Activated T-helper 17 cell treated with anti-CD3 and anti-CD28 coated beads, Interleukin-2, amount 50 U/mL, for 72 hours (primary cell): ENCODE results near the gene HPCAL4. TPM values are rescaled to one million over a fixed set of nuclear protein-coding genes. Genes with fewer than 3 reads are reported as not detected.

ENCODE experiments used
- ATAC-seq: fragments of 150-1000 bp; cut with Tn5 transposase; replicated peaks from 2 replicates; pipeline ENCODE4 v1.10.0; 2021; ENCODE audit warnings: mild to moderate bottlenecking, moderate library complexity
- H3K27ac Mint-ChIP-seq: one replicate; pipeline ENCODE4 v1.8.0; 2022; ENCODE audit warnings: mixed read lengths
- H3K27me3 Mint-ChIP-seq: one replicate; pipeline ENCODE4 v1.8.0; 2022; ENCODE audit warnings: mixed read lengths
- H3K36me3 Mint-ChIP-seq: one replicate; pipeline ENCODE4 v1.8.0; 2022; ENCODE audit warnings: low read depth, mild to moderate bottlenecking, mixed read lengths
- H3K4me1 Mint-ChIP-seq: one replicate; pipeline ENCODE4 v1.8.0; 2022; ENCODE audit warnings: mixed read lengths
- H3K4me3 Mint-ChIP-seq: one replicate; pipeline ENCODE4 v1.8.0; 2022; ENCODE audit warnings: mild to moderate bottlenecking, mixed read lengths
- H3K9me3 Mint-ChIP-seq: one replicate; pipeline ENCODE4 v1.8.0; 2022; ENCODE audit warnings: mixed read lengths
- total RNA-seq, 2 donors: library from RNA; stranded (reverse); gene quantifications; one replicate each; pipeline ENCODE4 v1.2.3, GENCODE V29; 2022

Gene HPCAL4
- total RNA-seq, 2 donors from 2014 or later, result 0.50 to 1.2 TPM

GRCh38 chr1:39659110-39659509, 32.1 kb downstream of the HPCAL4 start:
- H3K4me1 Mint-ChIP-seq, result peaks cover 4% of the 10 kb centered on the region
- no peaks in the 10 kb centered on the region for H3K9me3 Mint-ChIP-seq
- H3K4me3 Mint-ChIP-seq, result no peak overlapping the region
- H3K27ac Mint-ChIP-seq, result no peak overlapping the region
- H3K36me3 Mint-ChIP-seq, result no peaks in the 10 kb centered on the region
- ATAC-seq, result no peak
- no peaks in the 10 kb centered on the region for H3K27me3 Mint-ChIP-seq

GRCh38 chr1:39657923-39658485, 33.2 kb downstream of the HPCAL4 start:
- H3K27me3 Mint-ChIP-seq, result no peaks in the 10 kb centered on the region
- peak; percentile 77 for ATAC-seq
- H3K4me3 Mint-ChIP-seq, result no peak overlapping the region
- peaks cover 9% of the 10 kb centered on the region for H3K4me1 Mint-ChIP-seq
- no peak overlapping the region for H3K27ac Mint-ChIP-seq
- no peaks in the 10 kb centered on the region for H3K36me3 Mint-ChIP-seq
- H3K9me3 Mint-ChIP-seq, result no peaks in the 10 kb centered on the region

GRCh38 chr1:39657402-39657801, 33.8 kb downstream of the HPCAL4 start:
- no peak for ATAC-seq
- Mint-ChIP-seq H3K4me1 (peaks cover 9% of the 10 kb centered on the region), H3K9me3 (no peaks in the 10 kb centered on the region), H3K27me3 (no peaks in the 10 kb centered on the region), H3K27ac (no peak overlapping the region), H3K36me3 (no peaks in the 10 kb centered on the region), H3K4me3 (no peak overlapping the region)

GRCh38 chr1:39656391-39656790, 34.8 kb downstream of the HPCAL4 start:
- Mint-ChIP-seq H3K36me3 (no peaks in the 10 kb centered on the region), H3K4me1 (peaks cover 9% of the 10 kb centered on the region), H3K27ac (no peak overlapping the region), H3K9me3 (no peaks in the 10 kb centered on the region), H3K27me3 (no peaks in the 10 kb centered on the region), H3K4me3 (no peak overlapping the region)
- ATAC-seq, result no peak

- Mint-ChIP-seq H3K4me1 (peaks cover 9% of the 10 kb centered on the region), H3K27me3 (no peaks in the 10 kb centered on the region), H3K9me3 (no peaks in the 10 kb centered on the region), H3K4me3 (no peak overlapping the region), H3K27ac (no peak overlapping the region), H3K36me3 (no peaks in the 10 kb centered on the region)
- ATAC-seq, result no peak
These were observed 35.5 kb downstream of the HPCAL4 start for GRCh38 chr1:39655578-39656268.

GRCh38 chr1:39654291-39654690, 36.9 kb downstream of the HPCAL4 start:
- H3K9me3 Mint-ChIP-seq, result no peaks in the 10 kb centered on the region
- H3K27me3 Mint-ChIP-seq, result no peaks in the 10 kb centered on the region
- H3K4me1 Mint-ChIP-seq, result peaks cover 9% of the 10 kb centered on the region
- H3K4me3 Mint-ChIP-seq, result no peak overlapping the region
- no peak for ATAC-seq
- H3K36me3 Mint-ChIP-seq, result no peaks in the 10 kb centered on the region
- no peak overlapping the region for H3K27ac Mint-ChIP-seq

- Mint-ChIP-seq H3K4me1 (peaks cover 9% of the 10 kb centered on the region), H3K36me3 (no peaks in the 10 kb centered on the region), H3K27ac (no peak overlapping the region), H3K9me3 (no peaks in the 10 kb centered on the region), H3K4me3 (no peak overlapping the region), H3K27me3 (no peaks in the 10 kb centered on the region)
- peak; percentile 77 for ATAC-seq
These were observed 37.6 kb downstream of the HPCAL4 start for GRCh38 chr1:39653546-39654031.

GRCh38 chr1:39652554-39652953, 38.7 kb downstream of the HPCAL4 start:
- Mint-ChIP-seq H3K9me3 (no peaks in the 10 kb centered on the region), H3K4me1 (peaks cover 4% of the 10 kb centered on the region), H3K4me3 (no peak overlapping the region), H3K36me3 (no peaks in the 10 kb centered on the region), H3K27ac (no peak overlapping the region), H3K27me3 (no peaks in the 10 kb centered on the region)
- no peak for ATAC-seq

GRCh38 chr1:39652105-39652504, 39.1 kb downstream of the HPCAL4 start:
- Mint-ChIP-seq H3K27ac (no peak overlapping the region), H3K4me3 (no peak overlapping the region), H3K27me3 (no peaks in the 10 kb centered on the region), H3K9me3 (no peaks in the 10 kb centered on the region), H3K36me3 (no peaks in the 10 kb centered on the region), H3K4me1 (peaks cover 4% of the 10 kb centered on the region)
- no peak for ATAC-seq

GRCh38 chr1:39650431-39650830, 40.8 kb downstream of the HPCAL4 start:
- Mint-ChIP-seq H3K36me3 (no peaks in the 10 kb centered on the region), H3K27ac (no peak overlapping the region), H3K27me3 (no peaks in the 10 kb centered on the region), H3K4me3 (no peak overlapping the region), H3K9me3 (no peaks in the 10 kb centered on the region), H3K4me1 (peaks cover 4% of the 10 kb centered on the region)
- no peak for ATAC-seq

GRCh38 chr1:39649636-39650185, 41.5 kb downstream of the HPCAL4 start:
- Mint-ChIP-seq H3K4me3 (no peak overlapping the region), H3K9me3 (no peaks in the 10 kb centered on the region), H3K36me3 (no peaks in the 10 kb centered on the region), H3K27me3 (no peaks in the 10 kb centered on the region), H3K27ac (no peak overlapping the region), H3K4me1 (peaks cover 4% of the 10 kb centered on the region)
- ATAC-seq, result no peak

GRCh38 chr1:39648496-39648895, 42.7 kb downstream of the HPCAL4 start:
- ATAC-seq, result no peak
- Mint-ChIP-seq H3K9me3 (no peaks in the 10 kb centered on the region), H3K27ac (no peak overlapping the region), H3K4me1 (peaks cover 4% of the 10 kb centered on the region), H3K27me3 (no peaks in the 10 kb centered on the region), H3K36me3 (no peaks in the 10 kb centered on the region), H3K4me3 (no peak overlapping the region)

GRCh38 chr1:39647247-39647646, 44.0 kb downstream of the HPCAL4 start:
- no peak overlapping the region for H3K4me3 Mint-ChIP-seq
- H3K27me3 Mint-ChIP-seq, result no peaks in the 10 kb centered on the region
- no peaks in the 10 kb centered on the region for H3K4me1 Mint-ChIP-seq
- H3K27ac Mint-ChIP-seq, result peak overlapping the region; percentile 55
- H3K36me3 Mint-ChIP-seq, result no peaks in the 10 kb centered on the region
- H3K9me3 Mint-ChIP-seq, result no peaks in the 10 kb centered on the region
- ATAC-seq, result no peak

- H3K36me3 Mint-ChIP-seq, result no peaks in the 10 kb centered on the region
- ATAC-seq, result no peak
- H3K9me3 Mint-ChIP-seq, result no peaks in the 10 kb centered on the region
These were observed 44.8 kb downstream of the HPCAL4 start for GRCh38 chr1:39646232-39647081.

More at GRCh38 chr1:39646232-39647081, 44.8 kb downstream of the HPCAL4 start:
- no peaks in the 10 kb centered on the region for H3K27me3 Mint-ChIP-seq
- no peak overlapping the region for H3K27ac Mint-ChIP-seq
- H3K4me3 Mint-ChIP-seq, result no peak overlapping the region
- H3K4me1 Mint-ChIP-seq, result no peaks in the 10 kb centered on the region
